HG02840 (cell line): ENCODE data around the gene C11orf24.
"Not testable (repeated sequence)": the region's sequence is repeated elsewhere in the genome, so short reads cannot be mapped to it uniquely, and the experiment has no call there.

Source experiments
- ATAC-seq: cut with Tn5 transposase; IDR thresholded peaks from one replicate; pipeline ENCODE4 v1.9.1; 2021; ENCODE audit warnings: mild to moderate bottlenecking, moderate library complexity, moderate number of reproducible peaks; ENCODE audit not compliant: unreplicated experiment, low FRiP score

The C11orf24 gene

GRCh38 chr11:68257477-68258362, 14.1 kb downstream of the C11orf24 start:
- no peak for ATAC-seq

- ATAC-seq = no peak
These were observed 15.4 kb downstream of the C11orf24 start for GRCh38 chr11:68256331-68256741.

- ATAC-seq = no peak
These were observed 16.2 kb downstream of the C11orf24 start for GRCh38 chr11:68255526-68255925.

GRCh38 chr11:68254421-68254820, 17.4 kb downstream of the C11orf24 start:
- no peak for ATAC-seq

- ATAC-seq = no peak
These were observed 20.0 kb downstream of the C11orf24 start for GRCh38 chr11:68251765-68252164.

- ATAC-seq = not testable (repeated sequence)
These were observed 26.9 kb downstream of the C11orf24 start for GRCh38 chr11:68244912-68245311.

- ATAC-seq = not testable (repeated sequence)
These were observed 27.9 kb downstream of the C11orf24 start for GRCh38 chr11:68243847-68244246.

GRCh38 chr11:68242616-68243015, 29.2 kb downstream of the C11orf24 start:
- no peak for ATAC-seq

GRCh38 chr11:68231621-68232020, 40.2 kb downstream of the C11orf24 start:
- no peak for ATAC-seq

GRCh38 chr11:68229601-68230000, 42.2 kb downstream of the C11orf24 start:
- ATAC-seq = no peak

- ATAC-seq = no peak
These were observed 45.4 kb downstream of the C11orf24 start for GRCh38 chr11:68226421-68226820.

GRCh38 chr11:68224606-68225005, 47.2 kb downstream of the C11orf24 start:
- ATAC-seq = no peak

GRCh38 chr11:68223275-68223674, 48.5 kb downstream of the C11orf24 start:
- ATAC-seq = no peak

GRCh38 chr11:68221406-68221805, 50.4 kb downstream of the C11orf24 start:
- no peak for ATAC-seq

- no peak for ATAC-seq
These were observed 55.4 kb downstream of the C11orf24 start for GRCh38 chr11:68216171-68216938.

GRCh38 chr11:68215524-68216170, 56.1 kb downstream of the C11orf24 start:
- no peak for ATAC-seq

GRCh38 chr11:68215087-68215445, 56.7 kb downstream of the C11orf24 start:
- ATAC-seq = no peak

GRCh38 chr11:68214173-68215086, 57.3 kb downstream of the C11orf24 start:
- no peak for ATAC-seq

- peak; percentile 49 for ATAC-seq
These were observed 58.1 kb downstream of the C11orf24 start for GRCh38 chr11:68213555-68214172.

GRCh38 chr11:68213135-68213515, 58.6 kb downstream of the C11orf24 start, which contains the start of gene KMT5B:
Gene KMT5B, minus strand, starts transcription at chr11:68213296. Its CDS starts 23,220 bp downstream, at chr11:68190076.
- peak; percentile 20 for ATAC-seq
